Ovary (tissue), 3 donors: ENCODE measurements around the gene MRPS10.

ENCODE experiments used
- CTCF ChIP-seq, 3 donors: fragments of 450-650 bp in 2 of 3; fragments of 200-600 bp in 1 of 3; IDR thresholded peaks; one replicate each; pipeline versions ENCODE4 v1.5.1 to v1.8.0; 2016 to 2022; ENCODE audit warnings: antibody characterized with exemption in 3 of 3, mild to moderate bottlenecking in 1 of 3
- EP300 ChIP-seq: sonication (generic); formaldehyde crosslinking; IDR thresholded peaks from one replicate; pipeline ENCODE4 v1.6.1; 2017; ENCODE audit warnings: antibody characterized with exemption
- POLR2A ChIP-seq: fragments of 450-650 bp; IDR thresholded peaks from one replicate; pipeline ENCODE4 v1.6.1; 2017; ENCODE audit warnings: antibody characterized with exemption, mild to moderate bottlenecking, moderate library complexity
- donor health status: DM: no; HTN: no; CAD: no.

- no peak for TF ChIP-seq CTCF (IDR thresholded peaks at IDR 0.05)
- no peak for TF ChIP-seq POLR2A
- TF ChIP-seq EP300 = no peak
Observed at GRCh38 chr6:42204768-42205282, 12.8 kb downstream of the MRPS10 start.
